ENCODE data around the gene PPP2R2B.

Gene PPP2R2B

GRCh38 chr5:146667633-146668272 lies 210.8 kb downstream of the PPP2R2B start:
- in situ Hi-C loops (cut with MboI; ENCODE audit: low sequenced_read_pairs) = no loop called here

- in situ Hi-C loops (cut with MboI; ENCODE audit: low sequenced_read_pairs) = no loop called here
Measured at GRCh38 chr5:146662229-146662628, 216.3 kb downstream of the PPP2R2B start.

- in situ Hi-C loops (cut with MboI; ENCODE audit: low sequenced_read_pairs) = no loop called here
Measured at GRCh38 chr5:146660376-146660960, 218.1 kb downstream of the PPP2R2B start.

- in situ Hi-C loops (cut with MboI; ENCODE audit: low sequenced_read_pairs) = no loop called here
Measured at GRCh38 chr5:146659961-146660360, 218.6 kb downstream of the PPP2R2B start.

GRCh38 chr5:146656703-146657102 lies 221.9 kb downstream of the PPP2R2B start:
- in situ Hi-C loops (cut with MboI; ENCODE audit: low sequenced_read_pairs) = no loop called here

- in situ Hi-C loops (cut with MboI; ENCODE audit: low sequenced_read_pairs) = no loop called here
Measured at GRCh38 chr5:146653560-146653959, 225.0 kb downstream of the PPP2R2B start.

- in situ Hi-C loops (cut with MboI; ENCODE audit: low sequenced_read_pairs) = no loop called here
Measured at GRCh38 chr5:146652547-146652946, 226.0 kb downstream of the PPP2R2B start.

- in situ Hi-C loops (cut with MboI; ENCODE audit: low sequenced_read_pairs) = no loop called here
Measured at GRCh38 chr5:146647656-146648199, 230.8 kb downstream of the PPP2R2B start.

GRCh38 chr5:146646441-146646840 lies 232.1 kb downstream of the PPP2R2B start:
- in situ Hi-C loops (cut with MboI; ENCODE audit: low sequenced_read_pairs) = no loop called here

- in situ Hi-C loops (cut with MboI; ENCODE audit: low sequenced_read_pairs) = no loop called here
Measured at GRCh38 chr5:146645342-146645741, 233.2 kb downstream of the PPP2R2B start.

GRCh38 chr5:146644831-146645230 lies 233.7 kb downstream of the PPP2R2B start:
- in situ Hi-C loops (cut with MboI; ENCODE audit: low sequenced_read_pairs) = no loop called here

- in situ Hi-C loops (cut with MboI; ENCODE audit: low sequenced_read_pairs) = no loop called here
Measured at GRCh38 chr5:146643776-146644175, 234.8 kb downstream of the PPP2R2B start.

- in situ Hi-C loops (cut with MboI; ENCODE audit: low sequenced_read_pairs) = no loop called here
Measured at GRCh38 chr5:146642410-146642809, 236.1 kb downstream of the PPP2R2B start.

- in situ Hi-C loops (cut with MboI; ENCODE audit: low sequenced_read_pairs) = no loop called here
Measured at GRCh38 chr5:146641941-146642340, 236.6 kb downstream of the PPP2R2B start.

GRCh38 chr5:146640285-146640896 lies 238.2 kb downstream of the PPP2R2B start:
- in situ Hi-C loops (cut with MboI; ENCODE audit: low sequenced_read_pairs) = no loop called here

GRCh38 chr5:146635443-146635842 lies 243.1 kb downstream of the PPP2R2B start:
- in situ Hi-C loops (cut with MboI; ENCODE audit: low sequenced_read_pairs) = no loop called here

GRCh38 chr5:146633323-146633764 lies 245.2 kb downstream of the PPP2R2B start:
- in situ Hi-C loops (cut with MboI; ENCODE audit: low sequenced_read_pairs) = no loop called here

- in situ Hi-C loops (cut with MboI; ENCODE audit: low sequenced_read_pairs) = no loop called here
Measured at GRCh38 chr5:146632620-146633322, 245.8 kb downstream of the PPP2R2B start.

GRCh38 chr5:146630472-146630871 lies 248.1 kb downstream of the PPP2R2B start:
- in situ Hi-C loops (cut with MboI; ENCODE audit: low sequenced_read_pairs) = no loop called here

GRCh38 chr5:146628950-146629349 lies 249.6 kb downstream of the PPP2R2B start:
- in situ Hi-C loops (cut with MboI; ENCODE audit: low sequenced_read_pairs) = no loop called here

- in situ Hi-C loops (cut with MboI; ENCODE audit: low sequenced_read_pairs) = no loop called here
Measured at GRCh38 chr5:146626936-146627335, 251.6 kb downstream of the PPP2R2B start.

All from HL-60/S4 (cell line).